M059J (cell line): ENCODE measurements around the gene MAN1A2. TPM values are rescaled to one million over a fixed set of nuclear protein-coding genes. Genes with fewer than 3 reads are reported as not detected.
"Not testable (repeated sequence)": the region's sequence is repeated elsewhere in the genome, so short reads cannot be mapped to it uniquely, and the experiment has no call there.

ENCODE experiments used
- DNase-seq: peaks from one replicate; pipeline ENCODE4 v3.0.0-alpha.2; 2012; ENCODE audit warnings: low read depth
- total RNA-seq: library from RNA; depleted of rRNA; stranded (reverse); fragments of >200 nt; shearing (Covaris generic); gene quantifications from 2 replicates; pipeline ENCODE4 v1.2.3, GENCODE V29; 2014; rRNA removed

MAN1A2 gene
- 15.3 and 20.9 TPM in 2 replicates for total RNA-seq

GRCh38 chr1:117367046-117368025 lies at the start of gene MAN1A2:
Gene MAN1A2 (plus strand): TSS chr1:117367449. CDS start chr1:117368184, 735 bp downstream.
- peak; percentile 83 for DNase-seq

GRCh38 chr1:117318011-117318410 lies 49.2 kb upstream of the MAN1A2 start:
- DNase-seq: no peak

DNA sequence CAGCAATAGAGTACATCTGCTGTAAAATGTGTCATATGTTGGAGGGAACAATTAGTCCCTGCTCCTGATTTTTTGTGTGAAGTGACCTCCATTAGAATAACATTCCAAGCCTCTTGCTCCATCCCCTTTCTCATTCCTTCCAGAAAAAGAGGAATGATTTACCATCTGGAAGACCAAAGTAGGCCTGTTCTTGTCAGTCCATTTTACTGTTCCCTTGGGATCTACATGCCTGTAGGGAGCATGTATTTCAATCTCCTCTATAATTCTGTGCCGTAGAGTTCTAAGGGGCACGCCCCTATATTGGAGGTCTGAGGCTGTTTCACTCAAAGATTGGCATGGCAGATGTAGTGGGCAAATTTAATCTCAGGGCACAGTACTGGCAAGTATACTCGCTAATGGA lies 48.8 kb upstream of the MAN1A2 start:
- DNase-seq: no peak

DNA sequence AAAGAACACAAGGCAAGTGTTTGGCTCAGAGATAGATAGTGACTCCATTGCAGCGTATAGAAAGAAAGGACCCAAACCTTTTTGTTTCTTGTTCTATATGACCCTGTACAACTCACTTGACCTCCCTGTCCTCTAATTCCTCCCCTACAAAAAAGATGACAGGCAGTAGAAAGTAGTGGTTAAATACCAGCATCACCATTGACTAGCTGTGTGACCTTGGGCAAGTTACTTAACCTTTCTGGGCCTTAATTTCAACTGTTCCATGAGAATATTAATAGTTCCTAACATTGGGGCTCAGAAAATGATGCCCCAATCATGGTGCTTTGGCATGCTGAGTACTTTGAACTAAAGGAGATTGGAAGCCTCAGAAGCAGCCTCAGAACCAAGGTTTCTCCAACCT lies 46.7 kb upstream of the MAN1A2 start:
- no peak for DNase-seq

DNA sequence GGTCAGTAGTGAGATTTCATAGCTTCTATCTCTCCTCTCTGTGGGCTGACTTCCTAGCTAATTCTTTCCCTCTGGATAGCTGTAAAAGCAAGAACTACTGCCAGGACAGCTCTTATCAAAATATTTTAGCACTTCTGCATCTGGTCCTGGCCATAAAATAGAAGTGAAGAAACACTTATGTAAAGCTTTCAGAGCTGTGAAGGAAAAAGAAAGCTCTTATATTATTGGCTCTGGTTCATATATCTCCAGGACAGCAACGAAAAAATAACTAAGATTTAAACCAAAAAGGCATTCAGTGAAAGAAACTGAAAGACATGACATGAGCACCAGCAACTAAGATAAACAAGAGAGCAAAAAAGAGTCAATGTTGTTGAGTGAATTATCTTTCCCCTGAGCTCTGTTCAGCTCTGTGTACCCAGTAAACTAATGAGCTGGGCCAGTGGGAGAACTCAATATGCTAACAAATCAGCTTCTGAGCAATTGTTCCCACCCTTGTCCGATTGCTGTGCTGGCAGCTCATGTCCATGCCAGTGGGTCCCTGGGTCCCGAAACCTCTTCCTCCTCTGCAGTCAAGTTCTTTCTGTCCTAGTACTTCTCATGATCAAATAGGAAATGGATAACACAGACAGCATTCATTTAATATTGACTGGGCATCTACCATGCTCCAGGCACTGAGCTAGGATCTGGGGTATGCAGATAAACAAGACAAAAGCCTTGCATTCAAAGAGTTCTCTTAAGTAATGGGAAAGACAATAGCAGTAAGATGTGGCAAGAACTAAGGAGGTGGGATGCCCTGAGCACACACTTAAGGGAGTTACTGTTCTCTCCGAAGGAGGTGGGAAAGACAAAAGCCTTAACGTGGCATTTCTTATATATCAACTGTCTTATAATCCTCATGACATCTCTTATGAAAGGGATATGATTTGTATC lies 45.3 kb upstream of the MAN1A2 start:
- DNase-seq: no peak

- DNase-seq: no peak
Measured at GRCh38 chr1:117324357-117324756, 42.9 kb upstream of the MAN1A2 start.

- DNase-seq: not testable (repeated sequence)
Measured at GRCh38 chr1:117326035-117326434, 41.2 kb upstream of the MAN1A2 start.

DNA sequence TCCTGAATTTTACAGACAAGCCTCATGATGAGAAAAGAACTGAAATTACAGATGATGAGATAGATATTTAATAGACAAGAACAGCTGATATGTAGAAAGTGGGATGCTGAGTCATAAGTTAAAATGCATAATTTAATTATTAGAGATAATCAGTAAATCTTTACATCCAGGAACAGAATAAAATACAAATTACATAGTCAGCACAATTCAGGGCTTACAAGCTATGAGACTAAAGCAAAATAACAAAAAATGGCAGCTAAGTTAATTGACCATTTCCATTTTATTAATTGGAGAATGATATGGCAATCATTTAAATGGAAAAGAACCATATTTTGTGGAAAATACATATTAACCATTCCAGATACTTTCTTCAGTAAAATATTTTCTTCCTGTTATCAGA lies 40.2 kb upstream of the MAN1A2 start:
- no peak for DNase-seq

GRCh38 chr1:117335376-117336086 lies 31.7 kb upstream of the MAN1A2 start:
- no peak for DNase-seq

DNA sequence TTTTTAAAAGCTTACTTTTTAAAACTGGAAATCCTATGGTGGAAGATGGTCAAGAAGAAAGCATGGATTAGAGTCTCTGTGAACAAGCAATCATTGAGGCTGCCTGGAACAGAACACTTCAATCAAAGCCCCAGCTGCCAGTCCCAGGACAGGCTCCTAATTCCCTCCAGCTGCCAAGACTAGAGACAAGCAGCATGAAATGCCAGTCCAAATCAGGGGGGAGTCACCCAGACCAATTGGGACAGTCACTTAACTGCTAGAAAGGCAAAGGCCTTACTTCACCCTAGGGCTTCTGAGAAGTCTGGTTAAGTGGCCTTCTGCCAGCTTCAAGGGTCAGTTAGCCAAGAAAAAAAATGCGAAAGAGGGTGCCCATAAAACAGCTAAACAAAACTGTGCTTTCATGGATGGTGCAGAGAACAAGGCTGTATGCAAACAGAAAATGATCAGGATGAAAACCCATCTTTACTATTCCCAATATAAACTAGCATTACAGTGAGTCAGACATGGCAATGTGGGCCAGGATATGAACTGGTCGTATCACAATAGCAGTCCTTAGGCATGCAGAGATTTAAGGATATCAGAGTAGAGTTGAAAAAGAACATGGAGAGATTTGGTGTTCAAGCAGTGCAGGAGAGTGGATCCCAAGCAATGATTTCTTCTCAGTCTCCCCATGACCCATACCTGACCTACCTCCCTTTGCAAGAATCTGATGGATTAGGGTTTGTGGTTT lies 31.0 kb upstream of the MAN1A2 start:
- DNase-seq: peak; percentile 16

DNA sequence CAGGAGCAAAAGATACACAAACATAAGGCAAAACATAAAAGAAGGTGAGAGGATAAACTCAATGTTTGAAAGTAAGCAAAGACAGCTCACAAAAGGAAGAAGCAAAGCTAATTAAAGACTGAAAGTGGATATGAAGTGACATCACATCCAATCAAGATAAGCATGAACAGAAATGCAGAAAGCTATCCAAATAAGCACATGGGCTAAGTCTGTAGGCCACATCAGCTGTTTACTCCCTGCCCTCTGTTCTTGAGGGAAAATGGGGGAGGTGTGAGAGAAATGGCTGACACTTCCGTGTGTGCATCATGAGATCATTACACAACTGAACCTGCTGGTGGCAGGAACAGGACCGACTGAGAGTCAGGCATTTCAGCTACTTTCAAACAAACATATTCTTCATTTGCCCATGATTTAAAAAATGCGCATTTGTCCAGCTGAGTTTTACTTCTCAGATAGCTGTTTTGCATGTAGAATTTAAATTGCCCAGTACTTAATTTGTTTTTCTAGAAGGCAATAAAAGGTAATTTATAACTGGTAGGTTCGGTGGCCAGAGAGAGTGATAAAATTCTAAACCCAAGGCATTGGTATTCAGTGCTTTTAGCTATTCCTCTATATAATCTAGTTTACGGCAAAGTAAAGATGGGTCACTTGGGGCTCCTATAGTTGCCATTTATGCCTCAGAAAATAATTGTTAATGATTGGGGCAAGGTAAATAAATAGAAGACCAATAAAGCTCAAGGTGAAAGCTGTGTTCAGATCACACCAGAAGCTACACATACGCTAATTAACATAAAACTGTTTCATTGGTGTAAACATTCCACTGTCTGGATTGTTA lies 27.2 kb upstream of the MAN1A2 start:
- peak; percentile 64 for DNase-seq

DNA sequence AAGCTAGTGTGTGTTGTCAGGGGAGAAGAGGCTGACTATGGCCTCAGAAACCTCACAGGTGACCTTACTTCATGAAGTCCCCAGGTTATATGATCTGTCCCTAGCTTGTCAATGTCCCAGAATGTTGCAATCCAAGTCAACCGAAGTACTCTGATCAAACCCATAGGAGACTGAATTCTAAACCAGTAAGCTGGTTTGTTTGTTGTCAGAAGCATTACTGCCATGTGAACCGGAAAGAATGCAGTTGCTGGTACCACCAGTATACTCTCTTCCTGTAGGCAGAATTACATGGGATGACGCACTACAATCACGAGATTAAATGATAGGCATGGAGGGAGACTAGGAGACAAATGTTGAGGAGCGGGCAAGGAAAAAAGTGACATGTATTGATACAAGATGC lies 26.1 kb upstream of the MAN1A2 start:
- peak; percentile 13 for DNase-seq

DNA sequence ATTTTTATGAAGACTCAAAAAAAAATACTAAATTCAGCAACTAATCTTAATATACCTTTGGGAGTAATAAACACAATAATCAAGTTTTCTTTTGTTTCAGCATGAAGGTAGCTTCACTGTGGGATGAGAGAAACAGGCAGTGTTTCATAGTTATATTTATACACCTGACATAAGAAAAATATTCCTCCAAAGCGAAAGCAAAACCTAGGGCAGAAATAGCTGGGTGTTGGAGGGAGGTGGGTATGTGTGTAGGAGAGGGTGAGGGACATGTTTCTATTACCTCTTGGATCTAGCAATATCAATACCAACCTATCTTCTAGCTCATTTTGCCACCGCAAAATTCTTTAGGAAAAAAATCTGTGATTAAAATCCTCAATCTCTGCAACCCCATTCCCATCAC lies 24.9 kb upstream of the MAN1A2 start:
- no peak for DNase-seq

DNA sequence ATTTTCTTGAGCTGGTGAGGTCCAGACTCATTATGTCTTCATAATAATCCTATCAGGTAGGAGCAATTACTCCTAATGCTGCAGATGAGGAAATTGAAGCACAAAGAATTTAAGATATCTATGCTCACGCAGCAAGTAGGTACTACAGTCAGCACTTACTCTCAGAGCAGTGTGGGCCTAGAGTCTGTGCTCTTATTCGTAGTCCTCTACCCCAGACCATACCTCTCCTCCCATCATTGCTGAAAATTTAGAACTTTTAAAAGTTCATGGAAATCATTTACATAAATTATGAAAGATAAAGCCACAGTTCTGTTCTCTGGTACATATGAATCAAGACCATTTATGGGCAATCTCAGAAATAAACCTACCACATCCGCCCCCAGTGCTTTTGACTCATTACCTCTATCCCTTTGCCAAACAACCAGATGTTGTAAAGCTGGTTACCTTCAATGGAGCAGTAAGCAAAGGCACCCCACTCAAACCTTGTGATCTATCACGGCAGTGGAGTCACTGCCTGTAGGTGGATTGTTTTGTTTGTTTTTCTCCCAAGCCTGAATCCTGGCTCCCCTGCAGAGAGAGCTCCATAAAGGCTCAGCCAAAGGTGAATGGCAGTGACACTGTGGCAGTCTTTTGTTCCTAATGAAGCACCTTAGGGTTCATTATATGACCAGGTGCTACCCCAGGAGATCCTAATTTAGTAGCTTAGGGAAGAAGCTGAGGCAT lies 20.9 kb upstream of the MAN1A2 start:
- peak; percentile 42 for DNase-seq

- no peak for DNase-seq
Measured at GRCh38 chr1:117347907-117348306, 19.3 kb upstream of the MAN1A2 start.

GRCh38 chr1:117352695-117353094 lies 14.6 kb upstream of the MAN1A2 start:
- not testable (repeated sequence) for DNase-seq

DNA sequence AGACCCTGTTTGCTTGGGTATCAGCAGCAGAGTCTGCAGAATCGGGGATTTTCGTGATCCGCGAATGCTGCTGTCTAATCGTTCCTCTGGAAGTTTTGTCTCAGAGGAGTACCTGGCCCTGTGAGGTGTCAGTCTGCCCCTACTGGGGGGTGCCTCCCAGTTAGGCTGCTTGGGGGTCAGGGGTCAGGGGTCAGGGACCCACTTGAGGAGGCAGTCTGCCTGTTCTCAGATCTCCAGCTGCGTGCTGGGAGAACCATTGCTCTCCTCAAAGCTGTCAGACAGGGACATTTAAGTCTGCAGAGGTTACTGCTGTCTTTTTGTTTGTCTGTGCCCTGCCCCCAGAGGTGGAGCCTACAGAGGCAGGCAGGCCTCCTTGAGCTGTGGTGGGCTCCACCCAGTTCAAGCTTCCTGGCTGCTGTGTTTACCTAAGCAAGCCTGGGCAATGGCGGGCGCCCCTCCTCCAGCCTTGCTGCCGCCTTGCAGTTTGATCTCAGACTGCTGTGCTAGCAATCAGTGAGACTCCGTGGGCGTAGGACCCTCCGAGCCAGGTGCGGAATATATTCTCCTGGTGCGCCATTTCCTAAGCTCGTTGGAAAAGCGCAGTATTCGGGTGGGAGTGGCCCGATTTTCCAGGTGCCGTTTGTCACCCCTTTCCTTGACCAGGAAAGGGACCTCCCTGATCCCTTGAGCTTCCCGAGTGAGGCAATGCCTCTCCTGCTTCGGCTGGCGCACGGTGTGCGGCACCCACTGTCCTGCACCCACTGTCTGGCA lies 9.2 kb upstream of the MAN1A2 start:
- not testable (repeated sequence) for DNase-seq

DNA sequence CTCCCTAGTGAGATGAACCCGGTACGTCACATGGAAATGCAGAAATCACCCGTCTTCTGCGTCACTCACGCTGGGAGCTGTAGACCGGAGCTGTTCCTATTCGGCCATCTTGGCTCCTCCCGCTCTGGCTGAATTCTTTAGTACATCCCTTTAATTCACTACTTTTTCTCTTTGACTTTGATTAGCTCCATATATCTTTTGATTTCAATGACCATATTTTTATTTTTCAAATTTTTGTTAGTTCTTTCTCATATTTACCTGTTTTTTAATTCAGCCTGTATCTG lies 8.7 kb upstream of the MAN1A2 start:
- not testable (repeated sequence) for DNase-seq
